HepG2 (cell line): ENCODE results near the gene ZNF800. TPM values are rescaled to one million over a fixed set of nuclear protein-coding genes. Genes with fewer than 3 reads are reported as not detected.

Experiments
- ARNT2 ChIP-seq: sonication (generic); formaldehyde crosslinking; IDR thresholded peaks from 2 replicates; pipeline ENCODE4 v1.8.0; 2022; ENCODE audit warnings: mild to moderate bottlenecking, low read depth, missing genetic modification reagents, moderate library complexity
- CENPX ChIP-seq: sonication (generic); formaldehyde crosslinking; IDR thresholded peaks from 2 replicates; pipeline ENCODE4 v1.9.0; 2021; ENCODE audit warnings: mild to moderate bottlenecking, missing genetic modification reagents, moderate library complexity
- DNMT3B ChIP-seq: conservative IDR thresholded peaks from 2 replicates; pipeline ENCODE4 v1.6.1; 2016; ENCODE audit warnings: missing biosample characterization, control low read depth
- HDAC6 ChIP-seq: fragments of 200-600 bp; sonication (generic); IDR thresholded peaks from 2 replicates; pipeline ENCODE4 v1.7.0; 2017; ENCODE audit warnings: mild to moderate bottlenecking, antibody characterized with exemption, low read length, low read depth
- IRX3 ChIP-seq: sonication (generic); formaldehyde crosslinking; IDR thresholded peaks from 2 replicates; pipeline ENCODE4 v1.8.1; 2023; ENCODE audit warnings: mild to moderate bottlenecking, low read depth, missing genetic modification reagents, borderline replicate concordance
- KDM4B ChIP-seq: sonication (generic); formaldehyde crosslinking; IDR thresholded peaks from 2 replicates; pipeline ENCODE4 v1.4.0; 2020; ENCODE audit warnings: missing genetic modification reagents
- MAF1 ChIP-seq: sonication (generic); formaldehyde crosslinking; IDR thresholded peaks from 2 replicates; pipeline ENCODE4 v1.5.0; 2020; ENCODE audit warnings: missing genetic modification reagents, borderline replicate concordance
- MEIS2 ChIP-seq: sonication (generic); formaldehyde crosslinking; IDR thresholded peaks from 2 replicates; pipeline ENCODE4 v1.9.0; 2021; ENCODE audit warnings: mild to moderate bottlenecking, missing genetic modification reagents
- NFE2L2 ChIP-seq: fragments of 150-350 bp; IDR thresholded peaks from 2 replicates; pipeline ENCODE4 v1.6.1; 2014; ENCODE audit warnings: low read length
- NFRKB ChIP-seq: fragments of 450-650 bp; IDR thresholded peaks from 2 replicates; pipeline ENCODE4 v1.6.1; 2017
- SMAD1 ChIP-seq: sonication (generic); formaldehyde crosslinking; IDR thresholded peaks from 2 replicates; pipeline ENCODE4 v1.4.0; 2020; ENCODE audit warnings: missing genetic modification reagents, low read depth, mild to moderate bottlenecking, borderline replicate concordance
- TEAD2 ChIP-seq: sonication (generic); formaldehyde crosslinking; IDR thresholded peaks from 2 replicates; pipeline ENCODE4 v1.9.0; 2021; ENCODE audit warnings: missing genetic modification reagents
- XRCC5 ChIP-seq: fragments of 200-400 bp; formaldehyde crosslinking; optimal IDR thresholded peaks from 2 replicates; pipeline ENCODE3; 2017; ENCODE audit warnings: mild to moderate bottlenecking, low read length
- ZBTB20 ChIP-seq: sonication (generic); formaldehyde crosslinking; IDR thresholded peaks from 2 replicates; pipeline ENCODE4 v1.8.1; 2023; ENCODE audit warnings: missing genetic modification reagents, low read depth, mild to moderate bottlenecking, borderline replicate concordance
- ZFP36 ChIP-seq: fragments of 150-350 bp; IDR thresholded peaks from 2 replicates; pipeline ENCODE4 v1.6.1; 2018; ENCODE audit warnings: borderline replicate concordance, low read length, low read depth; ENCODE audit not compliant: partially characterized antibody
- ZFX ChIP-seq: sonication (generic); formaldehyde crosslinking; IDR thresholded peaks from 2 replicates; pipeline ENCODE4 v1.4.0; 2020; ENCODE audit warnings: mild to moderate bottlenecking, low read depth, missing genetic modification reagents, moderate library complexity
- ZNF282 ChIP-seq: fragments of 450-650 bp; IDR thresholded peaks from 2 replicates; pipeline ENCODE4 v1.6.1; 2018; ENCODE audit not compliant: partially characterized antibody
- ZNF317 ChIP-seq: sonication (generic); formaldehyde crosslinking; IDR thresholded peaks from 2 replicates; pipeline ENCODE4 v1.5.0; 2020; ENCODE audit warnings: mild to moderate bottlenecking, missing genetic modification reagents
- ZNF496 ChIP-seq: sonication (generic); formaldehyde crosslinking; IDR thresholded peaks from 2 replicates; pipeline ENCODE4 v1.8.1; 2023; ENCODE audit warnings: mild to moderate bottlenecking, moderate library complexity, missing genetic modification reagents; ENCODE audit not compliant: insufficient replicate concordance
- ZNF569 ChIP-seq: sonication (generic); formaldehyde crosslinking; IDR thresholded peaks from 2 replicates; pipeline ENCODE4 v1.5.0; 2020; ENCODE audit warnings: mild to moderate bottlenecking, missing genetic modification reagents, moderate library complexity, borderline replicate concordance
- ZSCAN20 ChIP-seq: sonication (generic); formaldehyde crosslinking; IDR thresholded peaks from 2 replicates; pipeline ENCODE4 v1.4.0; 2020; ENCODE audit warnings: missing genetic modification reagents, mild to moderate bottlenecking, borderline replicate concordance
- polyA plus RNA-seq, 8 experiments: library from polyadenylated mRNA; depleted of rRNA in 3 of 8; stranded (reverse) in 7 of 8; unstranded in 1 of 8; fragments of >200 nt; fragmentation: Illumina TruSeq in 4 of 8; extraction: Trizol in 4 of 8; gene quantifications; 2 replicates each; pipeline versions ENCODE4 v1.2.1 to v1.2.3, GENCODE V29; 2011 to 2016; ENCODE audit warnings: low read depth in 4 of 8, missing spikeins in 1 of 8, mixed read lengths in 1 of 8; ENCODE audit not compliant: insufficient read depth in 1 of 8
- total RNA-seq, 5 experiments: library from RNA; depleted of rRNA; stranded (reverse); fragments of >200 nt; fragmentation: Illumina TruSeq; extraction: Trizol; gene quantifications; 2 replicates each; pipeline ENCODE4 v1.2.3, GENCODE V29; 2016; ENCODE audit warnings: low read depth in 1 of 5
- TF ChIP-seq, protein P1 (sequence below): IDR thresholded peaks from 2 replicates; pipeline ENCODE4 v1.6.1; 2016; ENCODE audit warnings: low read depth
- TF ChIP-seq, protein P2 (sequence below), 2 experiments: sonication (generic) in 1 of 2; formaldehyde crosslinking in 1 of 2; IDR thresholded peaks; 2 replicates each; pipeline versions ENCODE4 v1.4.0 to v1.6.1; 2016 to 2020; ENCODE audit warnings: borderline replicate concordance in 1 of 2, low read depth in 1 of 2, mild to moderate bottlenecking in 1 of 2, missing genetic modification reagents in 1 of 2
- TF ChIP-seq, protein P3 (sequence below): sonication (generic); formaldehyde crosslinking; IDR thresholded peaks from 2 replicates; pipeline ENCODE4 v1.9.0; 2022; ENCODE audit warnings: missing genetic modification reagents, mild to moderate bottlenecking, borderline replicate concordance

Gene ZNF800
- total and polyA plus RNA-seq, 2 of the 13 experiments (the other 11 are each of a cell fraction or from before 2014, with no cell fraction given) = 7.1 to 12.7 TPM

- TF ChIP-seq, protein P1, sequence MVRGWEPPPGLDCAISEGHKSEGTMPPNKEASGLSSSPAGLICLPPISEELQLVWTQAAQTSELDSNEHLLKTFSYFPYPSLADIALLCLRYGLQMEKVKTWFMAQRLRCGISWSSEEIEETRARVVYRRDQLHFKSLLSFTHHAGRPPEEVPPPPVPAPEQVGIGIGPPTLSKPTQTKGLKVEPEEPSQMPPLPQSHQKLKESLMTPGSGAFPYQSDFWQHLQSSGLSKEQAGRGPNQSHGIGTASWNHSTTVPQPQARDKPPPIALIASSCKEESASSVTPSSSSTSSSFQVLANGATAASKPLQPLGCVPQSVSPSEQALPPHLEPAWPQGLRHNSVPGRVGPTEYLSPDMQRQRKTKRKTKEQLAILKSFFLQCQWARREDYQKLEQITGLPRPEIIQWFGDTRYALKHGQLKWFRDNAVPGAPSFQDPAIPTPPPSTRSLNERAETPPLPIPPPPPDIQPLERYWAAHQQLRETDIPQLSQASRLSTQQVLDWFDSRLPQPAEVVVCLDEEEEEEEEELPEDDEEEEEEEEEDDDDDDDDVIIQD (CRISPR knock-in tag) = no peak
- peak; percentile 56 for TF ChIP-seq ZFX (CRISPR knock-in tag)
- no peak for TF ChIP-seq ZNF282
- no peak for TF ChIP-seq NFE2L2
- no peak for TF ChIP-seq MAF1 (CRISPR knock-in tag)
- TF ChIP-seq, protein P2, sequence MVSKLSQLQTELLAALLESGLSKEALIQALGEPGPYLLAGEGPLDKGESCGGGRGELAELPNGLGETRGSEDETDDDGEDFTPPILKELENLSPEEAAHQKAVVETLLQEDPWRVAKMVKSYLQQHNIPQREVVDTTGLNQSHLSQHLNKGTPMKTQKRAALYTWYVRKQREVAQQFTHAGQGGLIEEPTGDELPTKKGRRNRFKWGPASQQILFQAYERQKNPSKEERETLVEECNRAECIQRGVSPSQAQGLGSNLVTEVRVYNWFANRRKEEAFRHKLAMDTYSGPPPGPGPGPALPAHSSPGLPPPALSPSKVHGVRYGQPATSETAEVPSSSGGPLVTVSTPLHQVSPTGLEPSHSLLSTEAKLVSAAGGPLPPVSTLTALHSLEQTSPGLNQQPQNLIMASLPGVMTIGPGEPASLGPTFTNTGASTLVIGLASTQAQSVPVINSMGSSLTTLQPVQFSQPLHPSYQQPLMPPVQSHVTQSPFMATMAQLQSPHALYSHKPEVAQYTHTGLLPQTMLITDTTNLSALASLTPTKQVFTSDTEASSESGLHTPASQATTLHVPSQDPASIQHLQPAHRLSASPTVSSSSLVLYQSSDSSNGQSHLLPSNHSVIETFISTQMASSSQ (IDR thresholded peaks at IDR 0.05; ENCODE audit: low read depth) = no peak
- TF ChIP-seq, protein P2 (CRISPR knock-in tag; IDR thresholded peaks at IDR 0.05; ENCODE audit: borderline replicate concordance) = no peak
- no peak for TF ChIP-seq ZNF496 (CRISPR knock-in tag)
- TF ChIP-seq SMAD1 (CRISPR knock-in tag) = no peak
- peak; percentile 45; the same call in 1 of the 2 replicates for TF ChIP-seq MEIS2 (CRISPR knock-in tag)
- TF ChIP-seq ZBTB20 (CRISPR knock-in tag) = no peak
- TF ChIP-seq KDM4B (CRISPR knock-in tag) = no peak
- no peak for TF ChIP-seq ARNT2
- no peak for TF ChIP-seq IRX3 (CRISPR knock-in tag)
- TF ChIP-seq CENPX = no peak
- TF ChIP-seq ZNF317 = no peak
- TF ChIP-seq HDAC6 = no peak
- no peak for TF ChIP-seq ZNF569 (CRISPR knock-in tag)
- TF ChIP-seq, protein P3, sequence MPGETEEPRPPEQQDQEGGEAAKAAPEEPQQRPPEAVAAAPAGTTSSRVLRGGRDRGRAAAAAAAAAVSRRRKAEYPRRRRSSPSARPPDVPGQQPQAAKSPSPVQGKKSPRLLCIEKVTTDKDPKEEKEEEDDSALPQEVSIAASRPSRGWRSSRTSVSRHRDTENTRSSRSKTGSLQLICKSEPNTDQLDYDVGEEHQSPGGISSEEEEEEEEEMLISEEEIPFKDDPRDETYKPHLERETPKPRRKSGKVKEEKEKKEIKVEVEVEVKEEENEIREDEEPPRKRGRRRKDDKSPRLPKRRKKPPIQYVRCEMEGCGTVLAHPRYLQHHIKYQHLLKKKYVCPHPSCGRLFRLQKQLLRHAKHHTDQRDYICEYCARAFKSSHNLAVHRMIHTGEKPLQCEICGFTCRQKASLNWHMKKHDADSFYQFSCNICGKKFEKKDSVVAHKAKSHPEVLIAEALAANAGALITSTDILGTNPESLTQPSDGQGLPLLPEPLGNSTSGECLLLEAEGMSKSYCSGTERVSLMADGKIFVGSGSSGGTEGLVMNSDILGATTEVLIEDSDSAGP = no peak
- no peak for TF ChIP-seq ZSCAN20
- TF ChIP-seq TEAD2 (CRISPR knock-in tag) = no peak
- peak; percentile 49 for TF ChIP-seq XRCC5
- TF ChIP-seq DNMT3B = no peak
- TF ChIP-seq NFRKB = no peak
- TF ChIP-seq ZFP36 = no peak
These were observed 44.8 kb downstream of the ZNF800 start (continued) for GRCh38 chr7:127347567-127348246.
